Caco-2 (cell line): ENCODE results near the gene OR2AG1. TPM values are rescaled to one million over a fixed set of nuclear protein-coding genes. Genes with fewer than 3 reads are reported as not detected.

Experiments used
- BruUV-seq: library from RNA; stranded (reverse); fragments of 400-500 nt; replicated peaks from 2 replicates; lab custom pipeline; 2021; lab: Mats Ljungman, UMichigan
- CTCF ChIA-PET: fragments of 300-600 bp; sonication (Branson Sonifier 250); formaldehyde crosslinking; loops from one replicate; lab custom pipeline; 2022; ENCODE audit warnings: antibody characterized with exemption; lab: Charles Lee
- POLR2A ChIA-PET: fragments of 300-600 bp; sonication (Branson Sonifier 250); formaldehyde crosslinking; loops from one replicate; lab custom pipeline; 2022; ENCODE audit warnings: antibody characterized with exemption; lab: Charles Lee
- DNase-seq, 2 experiments: peaks; one replicate each; pipeline versions ENCODE4 v3.0.0 to v3.0.0-alpha.2; 2020 to 2022
- H3K27me3 ChIP-seq: replicated peaks from 2 replicates; pipeline ENCODE4 v1.6.0; 2011; ENCODE audit warnings: low read length; ENCODE audit not compliant: control insufficient read depth, insufficient read depth
- H3K36me3 ChIP-seq: 2 replicates; pipeline ENCODE4 v1.5.1; 2011; ENCODE audit warnings: low read length; ENCODE audit not compliant: control insufficient read depth, insufficient read depth
- H3K4me1 ChIP-seq: fragments of 250-450 bp; sonication (Bioruptor Pico); 2 replicates; pipeline ENCODE4 v1.5.1; 2020; ENCODE audit warnings: mild to moderate bottlenecking
- H3K4me3 ChIP-seq: 2 replicates; pipeline ENCODE4 v1.5.1; 2011; ENCODE audit warnings: low read depth, mild to moderate bottlenecking, control low read depth, low read length
- H3K9me3 ChIP-seq: fragments of 250-450 bp; sonication (Bioruptor Pico); 2 replicates; pipeline ENCODE4 v1.5.1; 2020; ENCODE audit warnings: mild to moderate bottlenecking, moderate library complexity
- H3K27ac Mint-ChIP-seq: one replicate; pipeline ENCODE4 v1.8.0; 2022; ENCODE audit warnings: mixed read lengths; ENCODE audit not compliant: unreplicated experiment
- H3K27me3 Mint-ChIP-seq: one replicate; pipeline ENCODE4 v1.8.0; 2022; ENCODE audit warnings: mixed read lengths; ENCODE audit not compliant: insufficient read depth, unreplicated experiment
- H3K36me3 Mint-ChIP-seq: one replicate; pipeline ENCODE4 v1.8.0; 2022; ENCODE audit warnings: mild to moderate bottlenecking, mixed read lengths; ENCODE audit not compliant: insufficient read depth, unreplicated experiment
- H3K4me1 Mint-ChIP-seq: one replicate; pipeline ENCODE4 v1.8.0; 2022; ENCODE audit warnings: low read depth, mixed read lengths; ENCODE audit not compliant: unreplicated experiment
- H3K4me3 Mint-ChIP-seq: one replicate; pipeline ENCODE4 v1.8.0; 2022; ENCODE audit warnings: mild to moderate bottlenecking, moderate library complexity, mixed read lengths; ENCODE audit not compliant: unreplicated experiment
- H3K9me3 Mint-ChIP-seq: one replicate; pipeline ENCODE4 v1.8.0; 2022; ENCODE audit warnings: mixed read lengths; ENCODE audit not compliant: unreplicated experiment
- CTCF ChIP-seq, 2 experiments: fragments of 200-600 bp in 1 of 2; IDR thresholded peaks; 1 replicate in 1 of 2; 2 replicates in 1 of 2; pipeline versions ENCODE4 v1.5.1 to v1.8.0; 2011 to 2022; ENCODE audit warnings: antibody characterized with exemption in 1 of 2, control low read depth in 1 of 2, inconsistent platforms in 1 of 2, low read depth in 1 of 2, low read length in 1 of 2, mild to moderate bottlenecking in 1 of 2, moderate library complexity in 1 of 2; ENCODE audit not compliant: insufficient read depth in 1 of 2, severe bottlenecking in 1 of 2, unreplicated experiment in 1 of 2
- intact Hi-C: fragments of 100-400 bp; cut with micrococcal nuclease; formaldehyde crosslinking; loops from one replicate; pipeline ENCODE4 v1.10.0; 2022; ENCODE audit not compliant: unreplicated experiment
- total RNA-seq: library from RNA; stranded (reverse); gene quantifications from 2 replicates; pipeline ENCODE4 v1.2.3, GENCODE V29; 2022

OR2AG1 gene
- total RNA-seq, 1 experiment from 2014 or later, result not detected

- peaks cover 3% of the 10 kb centered on the region for H3K27me3 Mint-ChIP-seq
- intact Hi-C loops, result loop anchor here (5.0 kb wide), 1 partner anchor 184 kb away; no protein-coding TSS in a partner anchor
- H3K27me3 ChIP-seq, result no peaks in the 10 kb centered on the region; the same call in 1 of the 2 replicates
- no peak overlapping the region for H3K4me3 ChIP-seq
- no peak overlapping the region for H3K27ac Mint-ChIP-seq
- no peaks in the 10 kb centered on the region for H3K4me1 Mint-ChIP-seq
- no peaks in the 10 kb centered on the region for H3K4me1 ChIP-seq
- no peaks in the 10 kb centered on the region for H3K9me3 ChIP-seq
- H3K9me3 Mint-ChIP-seq, result no peaks in the 10 kb centered on the region
- no peaks in the 10 kb centered on the region for H3K36me3 ChIP-seq
- CTCF ChIA-PET, result no interaction called here
- no peak for TF ChIP-seq CTCF (IDR thresholded peaks at IDR 0.05; ENCODE audit: insufficient read depth in 1 of 2, low read depth in 1 of 2, low read length in 1 of 2, severe bottlenecking in 1 of 2, unreplicated experiment in 1 of 2)
- no TSS peak for BruUV-seq
- no peaks in the 10 kb centered on the region for H3K36me3 Mint-ChIP-seq
- no peak overlapping the region for H3K4me3 Mint-ChIP-seq
- POLR2A ChIA-PET, result no interaction called here
- no peak for DNase-seq
These were observed 30.8 kb downstream of the OR2AG1 start for GRCh38 chr11:6813656-6814055.

- H3K27me3 ChIP-seq, result no peaks in the 10 kb centered on the region
- H3K9me3 ChIP-seq, result no peaks in the 10 kb centered on the region
- Mint-ChIP-seq H3K4me1 (no peaks in the 10 kb centered on the region), H3K27ac (no peak overlapping the region), H3K27me3 (no peaks in the 10 kb centered on the region), H3K9me3 (no peaks in the 10 kb centered on the region), H3K4me3 (no peak overlapping the region), H3K36me3 (no peaks in the 10 kb centered on the region)
- H3K36me3 ChIP-seq, result no peaks in the 10 kb centered on the region
- POLR2A ChIA-PET, result no interaction called here
- intact Hi-C loops, result no loop called here
- BruUV-seq, result no TSS peak
- DNase-seq, result no peak
- no peaks in the 10 kb centered on the region for H3K4me1 ChIP-seq
- no peak for TF ChIP-seq CTCF (IDR thresholded peaks at IDR 0.05; ENCODE audit: insufficient read depth in 1 of 2, low read depth in 1 of 2, low read length in 1 of 2, severe bottlenecking in 1 of 2, unreplicated experiment in 1 of 2)
- H3K4me3 ChIP-seq, result no peak overlapping the region
- CTCF ChIA-PET, result no interaction called here
These were observed 34.9 kb downstream of the OR2AG1 start for GRCh38 chr11:6817694-6818093.

- no peak overlapping the region for H3K4me3 ChIP-seq
- no peaks in the 10 kb centered on the region for H3K36me3 ChIP-seq
- TF ChIP-seq CTCF (IDR thresholded peaks at IDR 0.05; ENCODE audit: insufficient read depth in 1 of 2, low read depth in 1 of 2, low read length in 1 of 2, severe bottlenecking in 1 of 2, unreplicated experiment in 1 of 2), result no peak
- no peaks in the 10 kb centered on the region for H3K9me3 Mint-ChIP-seq
- CTCF ChIA-PET, result no interaction called here
- intact Hi-C loops, result no loop called here
- no peak for DNase-seq
- no peak overlapping the region for H3K27ac Mint-ChIP-seq
- BruUV-seq, result no TSS peak
- H3K4me1 Mint-ChIP-seq, result no peaks in the 10 kb centered on the region
- no peaks in the 10 kb centered on the region for H3K36me3 Mint-ChIP-seq
- POLR2A ChIA-PET, result no interaction called here
- H3K27me3 Mint-ChIP-seq, result peaks cover 2% of the 10 kb centered on the region
- no peaks in the 10 kb centered on the region for H3K9me3 ChIP-seq
- no peaks in the 10 kb centered on the region for H3K27me3 ChIP-seq
- H3K4me1 ChIP-seq, result no peaks in the 10 kb centered on the region
- H3K4me3 Mint-ChIP-seq, result no peak overlapping the region
These were observed 36.1 kb downstream of the OR2AG1 start for GRCh38 chr11:6818967-6819366.
